ENCODE data around the gene SEC23B.

The SEC23B gene

GRCh38 chr20:18526761-18527160 lies 19.0 kb downstream of the SEC23B start:
- peak; percentile 66 for DNase-seq (ENCODE audit: low read depth)

- peak; percentile 24 for DNase-seq (ENCODE audit: low read depth)
Observed at GRCh38 chr20:18527339-18527738, 19.6 kb downstream of the SEC23B start.

GRCh38 chr20:18527836-18528235 lies 20.1 kb downstream of the SEC23B start:
- DNase-seq (ENCODE audit: low read depth) = no peak

- no peak for DNase-seq (ENCODE audit: low read depth)
Observed at GRCh38 chr20:18529041-18529440, 21.3 kb downstream of the SEC23B start.

GRCh38 chr20:18532626-18533025 lies 24.9 kb downstream of the SEC23B start:
- DNase-seq (ENCODE audit: low read depth) = no peak

GRCh38 chr20:18533491-18533890 lies 25.8 kb downstream of the SEC23B start:
- DNase-seq (ENCODE audit: low read depth) = peak; percentile 22

- DNase-seq (ENCODE audit: low read depth) = no peak
Observed at GRCh38 chr20:18533978-18534644, 26.4 kb downstream of the SEC23B start.

GRCh38 chr20:18537651-18538050 lies 29.9 kb downstream of the SEC23B start:
- peak; percentile 37 for DNase-seq (ENCODE audit: low read depth)

- DNase-seq (ENCODE audit: low read depth) = no peak
Observed at GRCh38 chr20:18541741-18542140, 34.0 kb downstream of the SEC23B start.

- DNase-seq (ENCODE audit: low read depth) = no peak
Observed at GRCh38 chr20:18543216-18543615, 35.5 kb downstream of the SEC23B start.

- no peak for DNase-seq (ENCODE audit: low read depth)
Observed at GRCh38 chr20:18543932-18544331, 36.2 kb downstream of the SEC23B start.

GRCh38 chr20:18545566-18545965 lies 37.8 kb downstream of the SEC23B start:
- no peak for DNase-seq (ENCODE audit: low read depth)

- DNase-seq (ENCODE audit: low read depth) = no peak
Observed at GRCh38 chr20:18548465-18548864, 40.7 kb downstream of the SEC23B start.

- DNase-seq (ENCODE audit: low read depth) = no peak
Observed at GRCh38 chr20:18553746-18554145, 46.0 kb downstream of the SEC23B start.

- peak; percentile 91 for DNase-seq (ENCODE audit: low read depth)
Observed at GRCh38 chr20:18566892-18567738, 59.4 kb downstream of the SEC23B start, which contains the start of gene SMIM26. TSS of gene SMIM26 (plus strand) at chr20:18567432. CDS start at chr20:18567479, 47 bp downstream.

- DNase-seq (ENCODE audit: low read depth) = no peak
Observed at GRCh38 chr20:18567739-18568091, 60.0 kb downstream of the SEC23B start.

- DNase-seq (ENCODE audit: low read depth) = no peak
Observed at GRCh38 chr20:18571009-18571408, 63.3 kb downstream of the SEC23B start.

GRCh38 chr20:18571578-18571977 lies 63.8 kb downstream of the SEC23B start:
- DNase-seq (ENCODE audit: low read depth) = no peak

GRCh38 chr20:18577942-18578341 lies 70.2 kb downstream of the SEC23B start:
- no peak for DNase-seq (ENCODE audit: low read depth)

GRCh38 chr20:18578581-18578980 lies 70.8 kb downstream of the SEC23B start:
- no peak for DNase-seq (ENCODE audit: low read depth)

- no peak for DNase-seq (ENCODE audit: low read depth)
Observed at GRCh38 chr20:18580012-18580411, 72.3 kb downstream of the SEC23B start.

- no peak for DNase-seq (ENCODE audit: low read depth)
Observed at GRCh38 chr20:18585134-18585533, 77.4 kb downstream of the SEC23B start.

Data from fibroblast of gingiva (primary cell).